ENCODE results near the gene LIMK1. TPM values are rescaled to one million over a fixed set of nuclear protein-coding genes. Genes with fewer than 3 reads are reported as not detected.
"Not testable (repeated sequence)": the region's sequence is repeated elsewhere in the genome, so short reads cannot be mapped to it uniquely, and the experiment has no call there.

LIMK1 gene
- polyA plus RNA-seq (ENCODE audit: insufficient read depth in 1 of 5, insufficient read length in 5 of 5, low replicate concordance in 1 of 5), result 10 to 100 TPM; 17.0 to 29.9 (median 18.8) TPM
- long read RNA-seq, donor 1, partial matches to known transcripts, result 11 of 15 reads
- long read RNA-seq, donor 1, other reads (novel, unspliced or antisense), result 0 of 15 reads
- long read RNA-seq, donor 2, partial matches to known transcripts, result 0 of 2 reads
- long read RNA-seq, donor 2, other reads (novel, unspliced or antisense), result 0 of 2 reads
- long read RNA-seq, donor 3, partial matches to known transcripts, result 13 of 15 reads
- long read RNA-seq, donor 3, other reads (novel, unspliced or antisense), result 0 of 15 reads
- long read RNA-seq, donor 4, partial matches to known transcripts, result 0 of 2 reads
- long read RNA-seq, donor 4, other reads (novel, unspliced or antisense), result 0 of 2 reads
- long read RNA-seq, donor 5, partial matches to known transcripts, result 0 of 4 reads
- long read RNA-seq, donor 5, other reads (novel, unspliced or antisense), result 0 of 4 reads
- long read RNA-seq, donor 6, transcript LIMK1-201 (16 exons, 3,219 nt), result major isoform, 5 of 5 reads
- long read RNA-seq, donor 6, partial matches to known transcripts, result 0 of 5 reads
- long read RNA-seq, donor 6, other reads (novel, unspliced or antisense), result 0 of 5 reads
- long read RNA-seq, donor 7, partial matches to known transcripts, result 0 of 3 reads
- long read RNA-seq, donor 7, other reads (novel, unspliced or antisense), result 0 of 3 reads
- long read RNA-seq, donor 8, partial matches to known transcripts, result 0 of 2 reads
- long read RNA-seq, donor 8, other reads (novel, unspliced or antisense), result 0 of 2 reads

DNA sequence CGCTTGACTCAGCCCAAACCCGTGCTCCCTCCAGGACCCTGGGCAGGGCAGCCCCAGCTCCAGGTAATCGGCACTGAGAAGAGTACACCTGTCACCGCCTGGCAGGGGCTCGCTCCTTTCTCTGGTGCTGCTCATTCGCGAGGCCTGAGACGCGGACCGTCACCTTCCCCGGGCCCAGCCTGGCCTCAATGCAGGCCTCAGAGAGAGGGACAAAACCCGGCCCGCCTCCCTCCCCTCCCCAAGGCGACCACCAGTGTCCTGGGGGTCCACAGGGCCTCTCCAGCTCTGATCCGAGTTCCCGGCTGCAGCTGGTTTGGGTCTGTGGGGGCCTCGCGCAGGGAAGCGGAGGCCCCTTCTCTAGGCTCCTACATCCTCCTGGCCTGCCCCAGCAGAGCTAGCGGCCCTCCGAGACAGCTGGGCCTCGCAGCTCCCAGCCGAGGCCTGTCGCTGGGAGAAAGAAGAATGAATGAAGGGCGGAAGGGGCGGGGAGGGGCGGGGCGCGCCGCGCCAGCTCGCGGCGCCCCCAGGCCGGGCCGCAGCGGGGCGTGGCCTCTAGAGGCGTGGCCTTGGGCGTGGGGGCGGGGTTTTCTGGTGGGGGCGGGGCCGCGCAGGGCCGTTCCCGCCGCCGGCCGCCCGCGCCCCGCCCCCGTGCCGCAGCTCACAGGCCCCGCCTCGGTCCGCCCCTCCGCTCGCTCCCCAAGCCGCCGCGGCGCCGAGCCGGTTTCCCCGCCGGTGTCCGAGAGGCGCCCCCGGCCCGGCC is at the start of gene LIMK1:
LIMK1 (plus strand) TSS at position 688 of the 760 bp plus-strand sequence. CDS start 187 bp downstream, outside the sequence.
- DNase-seq, result peak; percentile 89 to 91

DNA sequence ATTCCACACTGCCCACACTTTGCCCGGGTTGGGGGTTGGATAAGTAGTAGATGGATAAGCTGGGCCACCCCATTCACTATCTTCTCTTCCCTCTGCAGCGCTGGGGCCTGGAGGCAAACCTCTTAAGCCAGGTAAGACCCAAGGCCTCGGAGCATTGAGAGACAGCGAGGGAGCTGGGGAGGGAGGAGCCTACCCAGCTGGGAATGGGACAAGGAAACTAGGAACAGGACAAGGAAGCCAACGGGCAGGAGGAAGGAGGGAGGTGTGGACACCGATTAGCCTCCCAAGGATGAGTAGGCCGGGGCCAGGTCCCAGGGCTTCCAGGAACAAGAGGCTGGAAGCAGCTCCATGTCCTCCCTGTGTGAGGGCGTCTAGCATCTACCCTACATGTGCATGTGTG is 46.0 kb upstream of the LIMK1 start:
- no peak for DNase-seq

GRCh38 chr7:74038194-74038961 is 45.2 kb upstream of the LIMK1 start:
- peak in 1 of 2 donors; percentile 61 for DNase-seq

DNA sequence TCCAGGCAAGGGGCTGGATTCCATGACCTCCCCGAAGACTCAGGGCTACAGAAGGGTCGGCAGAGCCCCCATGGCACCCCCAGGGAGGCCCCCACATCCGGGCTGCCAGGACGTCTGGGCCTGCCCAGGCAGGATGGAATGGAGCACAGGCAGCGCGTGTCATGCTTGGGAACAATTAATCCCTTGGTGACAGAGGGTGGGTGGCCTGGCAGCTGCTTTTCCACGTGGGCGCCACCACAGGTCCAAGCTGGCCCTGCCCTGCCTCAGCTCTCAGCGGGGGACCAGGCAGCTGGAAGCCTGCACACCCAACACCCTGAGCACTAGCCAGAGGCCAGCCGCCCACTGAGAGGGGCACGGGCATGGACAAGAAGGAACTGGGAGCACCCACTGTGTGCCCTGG is 44.3 kb upstream of the LIMK1 start:
- DNase-seq, result no peak

DNA sequence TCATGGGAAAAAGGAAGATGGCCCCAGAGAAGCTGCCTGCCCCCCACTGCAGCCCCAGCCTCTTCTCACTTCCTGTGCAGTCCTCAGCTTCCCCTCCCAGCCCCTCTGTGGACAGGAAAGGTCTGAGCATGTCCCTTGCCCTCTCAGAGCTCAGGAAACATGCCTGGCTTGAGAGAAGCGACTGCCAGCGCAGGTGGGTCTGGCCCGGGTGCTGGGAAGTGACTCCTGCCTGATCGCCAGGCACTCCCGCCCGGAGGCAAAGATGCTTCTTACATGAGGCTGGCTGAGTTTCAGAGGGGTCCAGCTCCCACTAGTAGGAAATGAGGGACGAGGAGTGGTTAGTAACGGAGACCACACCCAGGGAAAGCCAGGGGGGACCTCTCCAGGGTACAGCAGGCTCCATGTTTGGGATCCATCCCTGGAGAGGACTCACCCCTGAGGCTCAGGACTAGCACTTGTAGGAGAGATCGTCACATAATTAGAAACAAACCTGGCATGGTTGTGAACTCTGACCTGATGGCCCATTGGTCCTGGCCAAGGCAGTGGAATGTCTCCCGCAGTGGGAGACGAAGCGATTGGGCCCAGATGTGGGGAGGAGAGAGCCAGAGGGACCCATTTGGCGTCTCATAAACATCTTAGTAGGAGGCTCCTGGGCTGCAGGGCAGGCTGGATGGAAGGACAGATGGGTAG is 43.4 kb upstream of the LIMK1 start:
- no peak for DNase-seq

GRCh38 chr7:74040791-74041520 is 42.6 kb upstream of the LIMK1 start:
- DNase-seq, result no peak

DNA sequence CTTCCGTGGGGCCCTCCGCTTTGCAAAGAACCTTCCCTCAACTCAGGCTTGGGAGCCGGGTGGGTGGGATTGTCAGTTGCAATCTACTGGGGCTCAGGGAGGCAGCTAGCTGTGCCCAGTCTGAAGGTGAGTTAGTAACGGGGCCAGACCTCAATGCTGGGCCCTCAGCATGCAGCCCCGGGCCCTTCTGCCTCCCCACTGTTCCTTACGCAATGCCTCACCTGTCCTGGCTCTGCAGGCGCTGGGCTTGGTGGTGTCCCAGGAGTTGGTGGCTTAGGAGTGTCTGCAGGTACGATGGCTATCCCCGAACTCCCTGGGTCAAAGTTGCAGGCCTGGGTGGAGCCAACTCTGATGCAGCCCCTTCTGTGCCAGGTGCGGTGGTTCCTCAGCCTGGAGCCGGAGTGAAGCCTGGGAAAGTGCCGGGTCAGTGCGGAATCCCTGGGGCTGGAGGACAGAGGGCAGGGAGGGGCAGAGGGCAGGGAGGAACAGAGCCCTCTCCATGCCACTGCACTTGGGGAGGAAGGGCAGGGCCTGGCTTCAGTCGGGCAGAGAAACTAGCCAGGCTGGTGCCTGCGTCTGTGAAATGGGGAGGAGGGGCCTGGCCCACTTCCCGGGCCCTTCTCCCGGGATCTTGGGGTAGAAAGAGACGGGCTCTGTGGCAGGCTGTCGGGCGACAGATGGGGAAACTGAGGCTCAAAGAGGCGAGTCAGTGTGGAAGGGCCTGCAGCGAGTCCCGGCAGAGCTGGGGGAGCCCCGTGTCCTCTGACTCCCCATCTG is 40.7 kb upstream of the LIMK1 start:
- DNase-seq, result no peak

DNA sequence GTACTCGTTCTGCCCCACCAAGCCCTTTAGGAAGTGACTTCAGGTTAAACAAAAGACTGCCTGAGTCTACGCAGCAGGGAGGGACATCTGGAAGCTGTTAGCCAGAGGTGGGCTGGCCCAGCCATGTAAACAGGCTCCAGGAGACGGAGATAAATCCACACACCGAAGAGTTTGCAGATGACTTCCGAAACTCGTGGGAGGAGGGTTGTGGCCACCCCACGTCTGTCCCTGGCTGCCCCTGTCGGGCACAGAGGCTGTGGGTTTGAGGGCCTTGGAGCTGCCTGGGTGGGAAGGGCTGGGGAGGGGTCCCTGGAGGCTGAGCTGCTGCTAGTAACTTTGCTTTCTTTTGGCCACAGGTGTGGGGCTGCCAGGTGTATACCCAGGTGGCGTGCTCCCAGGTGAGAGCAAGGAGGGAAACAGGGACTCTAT is 40.1 kb upstream of the LIMK1 start:
- DNase-seq, result no peak

DNA sequence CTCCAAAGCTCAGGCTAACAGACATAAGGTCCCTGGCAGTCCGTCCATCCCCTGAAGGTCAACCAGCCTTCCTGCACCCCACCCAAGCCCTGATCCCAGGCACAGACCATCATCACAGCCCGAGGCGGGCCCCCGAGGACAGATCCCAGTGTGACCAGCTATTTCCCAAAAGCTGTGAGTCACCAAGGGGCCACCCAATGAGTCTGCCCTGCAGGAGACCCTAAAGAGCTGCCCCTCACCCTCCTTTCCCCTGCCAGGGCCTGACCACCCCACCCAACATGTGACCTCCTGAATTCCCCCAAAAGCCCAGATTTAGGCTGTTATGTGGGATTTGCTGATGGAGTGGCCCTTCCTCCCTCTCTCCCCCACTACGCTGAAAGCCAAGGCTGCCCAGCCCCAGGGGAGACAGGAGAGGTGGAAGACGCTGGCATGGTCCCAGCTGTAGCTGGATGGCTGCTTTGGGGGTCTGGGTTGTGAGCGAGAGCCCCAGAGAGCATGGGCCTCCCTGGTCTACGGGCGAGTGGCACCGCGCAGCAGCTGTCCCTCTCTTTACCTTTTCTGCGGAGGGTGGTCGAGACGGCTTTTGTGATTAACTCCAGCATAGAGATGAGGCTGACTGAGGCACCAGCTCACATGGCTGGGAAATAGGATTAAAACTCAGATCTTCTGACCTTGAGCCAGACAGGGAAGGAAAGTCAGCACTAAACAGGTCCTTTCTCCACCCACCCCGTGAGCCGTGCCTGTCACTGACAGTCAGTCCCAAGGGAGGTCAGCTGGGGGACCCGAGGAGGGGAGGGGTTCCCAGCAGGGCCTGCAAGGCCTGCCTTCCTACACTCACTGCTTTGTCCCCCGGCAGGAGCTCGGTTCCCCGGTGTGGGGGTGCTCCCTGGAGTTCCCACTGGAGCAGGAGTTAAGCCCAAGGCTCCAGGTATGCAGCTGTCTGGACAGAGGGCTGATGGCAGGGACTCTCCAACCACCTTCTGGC is 38.9 kb upstream of the LIMK1 start:
- DNase-seq, result no peak

DNA sequence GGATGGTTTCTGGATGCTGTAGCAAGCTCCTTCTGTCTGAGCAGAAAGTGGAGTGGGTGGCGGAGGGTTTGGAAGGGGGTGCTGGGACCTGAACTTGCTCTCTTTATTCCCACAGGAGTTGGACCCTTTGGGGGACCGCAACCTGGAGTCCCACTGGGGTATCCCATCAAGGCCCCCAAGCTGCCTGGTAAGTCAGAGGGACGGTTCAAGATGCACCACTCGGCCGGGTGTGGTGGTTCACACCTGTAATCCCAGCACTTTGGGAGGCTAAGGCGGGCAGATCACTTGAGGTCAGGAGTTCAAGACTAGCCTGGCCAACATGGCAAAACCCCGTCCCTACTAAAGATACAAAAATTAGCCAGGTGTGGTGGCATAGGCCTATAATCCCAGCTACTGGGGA is 37.0 kb upstream of the LIMK1 start:
- DNase-seq, result not testable (repeated sequence)

GRCh38 chr7:74047804-74048380 is 35.7 kb upstream of the LIMK1 start:
- DNase-seq, result no peak

- no peak for DNase-seq
Measured at GRCh38 chr7:74048999-74049599, 34.5 kb upstream of the LIMK1 start.

DNA sequence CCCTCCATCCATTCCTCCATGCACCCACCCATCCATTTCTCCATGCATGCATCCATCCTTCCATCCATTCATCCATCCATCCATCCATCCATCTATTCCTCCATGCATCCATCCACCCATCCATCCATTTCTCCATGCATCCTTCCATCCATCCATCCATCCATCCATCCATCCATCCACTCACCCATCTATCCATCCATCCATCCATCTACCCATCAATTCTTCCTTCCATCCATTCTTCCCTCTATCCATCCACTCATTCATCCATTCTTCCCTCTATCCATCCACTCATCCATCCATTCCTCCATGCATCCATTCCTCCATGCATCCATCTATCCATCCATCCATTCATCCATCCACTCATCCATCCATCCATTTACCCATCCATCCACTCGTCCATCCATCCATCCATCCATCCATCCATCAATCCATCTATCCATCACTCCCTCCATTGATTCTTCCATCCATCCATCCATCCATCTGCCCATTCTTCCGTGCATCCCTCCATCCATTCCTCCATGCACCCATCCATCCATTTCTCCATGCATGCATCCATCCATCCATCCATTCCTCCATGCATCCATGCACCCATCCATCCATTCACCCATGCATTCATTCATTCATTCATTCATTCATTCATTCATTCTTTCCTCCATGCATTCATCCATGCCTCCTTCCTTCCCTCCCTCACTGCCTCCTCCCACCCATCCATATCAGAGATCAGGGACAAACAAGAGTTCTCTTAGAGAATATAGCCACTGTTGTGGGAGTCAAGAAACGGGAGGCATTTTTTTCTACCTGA is 33.4 kb upstream of the LIMK1 start:
- DNase-seq, result no peak

DNA sequence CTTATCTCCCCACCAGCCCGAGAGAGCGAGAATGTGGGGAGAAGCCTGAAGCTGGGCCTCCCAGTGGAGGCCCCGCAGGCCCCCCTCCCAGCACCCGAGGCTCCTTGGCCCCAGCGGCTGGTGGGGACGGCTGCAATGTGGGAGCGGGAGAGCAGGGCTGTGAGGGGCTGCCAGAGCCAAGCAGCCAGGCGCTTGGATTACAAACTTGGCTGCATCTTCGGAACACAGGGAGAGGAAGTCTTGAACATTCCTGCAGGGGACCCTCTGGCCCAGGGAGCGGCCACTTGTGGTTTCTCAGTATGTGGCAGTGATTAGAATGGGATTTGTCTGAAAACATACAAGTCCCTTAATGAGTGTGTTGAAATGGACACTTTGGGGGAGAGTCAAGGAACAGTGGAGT is 32.4 kb upstream of the LIMK1 start:
- DNase-seq, result no peak

- no peak for DNase-seq
Measured at GRCh38 chr7:74051629-74052410, 31.8 kb upstream of the LIMK1 start.

Measured in right lung (tissue), 10 donors.